Natural killer cell (primary cell): Measurements from ENCODE around the gene FLYWCH2. TPM values are rescaled to one million over a fixed set of nuclear protein-coding genes. Genes with fewer than 3 reads are reported as not detected.
A peak's percentile ranks its signal among the peaks of the same experiment; 100 is the strongest.

Experiments
- ATAC-seq, 3 donors: fragments of 150-1000 bp in 2 of 3; fragments of 200-7000 bp in 1 of 3; cut with Tn5 transposase; 1 replicate in 1 of 3; 2 replicates in 2 of 3; pipeline ENCODE4 v1.10.0; 2021; ENCODE audit warnings: mild to moderate bottlenecking in 2 of 3, moderate library complexity in 2 of 3
- DNase-seq, 2 donors: peaks; one replicate each; pipeline versions ENCODE4 v3.0.0 to v3.0.0-alpha.2; 2013 to 2021; ENCODE audit warnings: mixed read lengths in 1 of 2
- H3K27ac ChIP-seq: one replicate; pipeline ENCODE4 v1.5.1; 2013; ENCODE audit warnings: mild to moderate bottlenecking, low read length
- H3K27me3 ChIP-seq: one replicate; pipeline ENCODE4 v1.6.1; 2013; ENCODE audit warnings: low read length; ENCODE audit not compliant: control insufficient read depth, insufficient read depth
- H3K36me3 ChIP-seq: one replicate; pipeline ENCODE4 v1.6.1; 2013; ENCODE audit warnings: low read length; ENCODE audit not compliant: control insufficient read depth, insufficient read depth
- H3K4me1 ChIP-seq: one replicate; pipeline ENCODE4 v1.6.1; 2013; ENCODE audit warnings: low read length; ENCODE audit not compliant: control insufficient read depth, insufficient read depth
- H3K4me3 ChIP-seq: one replicate; pipeline ENCODE4 v1.5.1; 2013; ENCODE audit warnings: low read length
- H3K9me3 ChIP-seq: one replicate; pipeline ENCODE4 v1.6.1; 2013; ENCODE audit warnings: low read length; ENCODE audit not compliant: control insufficient read depth, insufficient read depth
- H3K27ac Mint-ChIP-seq, 2 donors: one replicate each; pipeline ENCODE4 v1.8.0; 2022; ENCODE audit warnings: mild to moderate bottlenecking in 2 of 2, mixed read lengths in 2 of 2, moderate library complexity in 1 of 2
- H3K27me3 Mint-ChIP-seq, 2 donors: one replicate each; pipeline ENCODE4 v1.8.0; 2022; ENCODE audit warnings: low read depth in 2 of 2, mixed read lengths in 2 of 2
- H3K36me3 Mint-ChIP-seq: one replicate; pipeline ENCODE4 v1.8.0; 2022; ENCODE audit warnings: mixed read lengths
- H3K4me1 Mint-ChIP-seq, 2 donors: one replicate each; pipeline ENCODE4 v1.8.0; 2022; ENCODE audit warnings: mixed read lengths in 2 of 2
- H3K4me3 Mint-ChIP-seq: one replicate; pipeline ENCODE4 v1.8.0; 2022; ENCODE audit warnings: mild to moderate bottlenecking, moderate library complexity, mixed read lengths
- H3K9me3 Mint-ChIP-seq, 2 donors: one replicate each; pipeline ENCODE4 v1.8.0; 2022; ENCODE audit warnings: mixed read lengths in 2 of 2
- CTCF ChIP-seq: fragments of 200-600 bp; IDR thresholded peaks from one replicate; pipeline ENCODE4 v1.8.0; 2022; ENCODE audit warnings: antibody characterized with exemption
- WGBS: methylation state at CpG from one replicate; pipeline ENCODE4 v1.1.7; 2013; ENCODE audit warnings: missing lambda C conversion rate; ENCODE audit not compliant: insufficient coverage; 5-methylcytosine and 5-hydroxymethylcytosine counted together
- intact Hi-C: fragments of 100-400 bp; cut with micrococcal nuclease; formaldehyde crosslinking; loops from one replicate; pipeline ENCODE4 v1.14.2; 2022
- total RNA-seq, 4 donors: library from RNA; stranded (reverse); fragments of 120-200 nt in 1 of 4; gene quantifications; one replicate each; pipeline versions ENCODE4 v1.2.3 to v1.2.4, GENCODE V29; 2013 to 2022

Gene FLYWCH2
- total RNA-seq, 3 donors from 2014 or later (not counting 1 experiment from before 2014, with no cell fraction given), result 12.0 to 12.7 (median 12.6) TPM

- TF ChIP-seq CTCF, result no peak
- Mint-ChIP-seq H3K27ac (no peak overlapping the region), H3K9me3 (peaks cover 5 to 9% of the 10 kb centered on the region in 2 donors), H3K27me3 (peaks cover 6 to 23% of the 10 kb centered on the region in 2 donors), H3K4me1 (peaks cover 18 to 28% of the 10 kb centered on the region in 2 donors), H3K36me3 (peaks cover 10% of the 10 kb centered on the region), H3K4me3 (no peak overlapping the region)
- peaks cover 24% of the 10 kb centered on the region for H3K4me1 ChIP-seq
- ATAC-seq, result peak in 1 of 3 donors; percentile 35
- 55% methylated on average over 55 of the region's 56 CpGs for WGBS
- peaks cover 6% of the 10 kb centered on the region for H3K9me3 ChIP-seq
- peak in 1 of 2 donors; percentile 41 for DNase-seq
- no peak overlapping the region for H3K4me3 ChIP-seq
- H3K27me3 ChIP-seq, result peaks cover 3% of the 10 kb centered on the region
- H3K27ac ChIP-seq, result no peak overlapping the region
- no peaks in the 10 kb centered on the region for H3K36me3 ChIP-seq
- intact Hi-C loops, result no loop called here
Observed at GRCh38 chr16:2852731-2853507, 30.1 kb upstream of the FLYWCH2 start.

- Mint-ChIP-seq H3K27me3 (peaks cover 6 to 23% of the 10 kb centered on the region in 2 donors), H3K27ac (no peak overlapping the region), H3K4me3 (no peak overlapping the region), H3K4me1 (peaks cover 18 to 28% of the 10 kb centered on the region in 2 donors), H3K9me3 (peaks cover 5 to 9% of the 10 kb centered on the region in 2 donors), H3K36me3 (peaks cover 10% of the 10 kb centered on the region)
- no peaks in the 10 kb centered on the region for H3K36me3 ChIP-seq
- H3K4me1 ChIP-seq, result peaks cover 30% of the 10 kb centered on the region
- H3K9me3 ChIP-seq, result peaks cover 6% of the 10 kb centered on the region
- 82% methylated on average over 18 of the region's 18 CpGs for WGBS
- DNase-seq, result no peak
- H3K4me3 ChIP-seq, result no peak overlapping the region
- no peak overlapping the region for H3K27ac ChIP-seq
- ATAC-seq, result no peak
- no peak for TF ChIP-seq CTCF
- intact Hi-C loops, result no loop called here
- H3K27me3 ChIP-seq, result peaks cover 3% of the 10 kb centered on the region
Observed at GRCh38 chr16:2853531-2854073, 29.4 kb upstream of the FLYWCH2 start.

- Mint-ChIP-seq H3K27me3 (peaks cover 0 to 14% of the 10 kb centered on the region in 2 donors), H3K4me3 (no peak overlapping the region), H3K27ac (no peak overlapping the region), H3K4me1 (peaks cover 14 to 21% of the 10 kb centered on the region in 2 donors), H3K9me3 (peaks cover 5 to 9% of the 10 kb centered on the region in 2 donors), H3K36me3 (peaks cover 10% of the 10 kb centered on the region)
- no peaks in the 10 kb centered on the region for H3K36me3 ChIP-seq
- no peak overlapping the region for H3K27ac ChIP-seq
- peaks cover 3% of the 10 kb centered on the region for H3K27me3 ChIP-seq
- H3K9me3 ChIP-seq, result peaks cover 6% of the 10 kb centered on the region
- WGBS, result 68% methylated on average over 4 of the region's 5 CpGs
- no peak overlapping the region for H3K4me3 ChIP-seq
- intact Hi-C loops, result no loop called here
- no peak for TF ChIP-seq CTCF
- DNase-seq (no peak), ATAC-seq (no peak)
- peaks cover 37% of the 10 kb centered on the region for H3K4me1 ChIP-seq
Observed at GRCh38 chr16:2854700-2855309, 28.2 kb upstream of the FLYWCH2 start.
